Stimulated activated CD8-positive, alpha-beta memory T cell treated with anti-CD3 and anti-CD28 coated beads, Interleukin-2, amount 100 ng/mL, for 1 hour (primary cell): Measurements from ENCODE around the gene TIAL1.
"Not testable (repeated sequence)": the region's sequence is repeated elsewhere in the genome, so short reads cannot be mapped to it uniquely, and the experiment has no call there.

Source experiments
- DNase-seq, 2 donors: peaks; one replicate each; pipeline ENCODE4 v3.0.0-alpha.2; 2020; ENCODE audit warnings: low read depth in 2 of 2

The TIAL1 gene

GRCh38 chr10:119531067-119531466 is 65.7 kb downstream of the TIAL1 start:
- no peak for DNase-seq

GRCh38 chr10:119528663-119529237 is 68.0 kb downstream of the TIAL1 start:
- not testable (repeated sequence) for DNase-seq

GRCh38 chr10:119526621-119527592 is 69.9 kb downstream of the TIAL1 start:
- DNase-seq, result no peak

- no peak for DNase-seq
Measured at GRCh38 chr10:119526149-119526548, 70.6 kb downstream of the TIAL1 start.

GRCh38 chr10:119525116-119525515 is 71.6 kb downstream of the TIAL1 start:
- DNase-seq, result no peak

GRCh38 chr10:119524720-119525070 is 72.1 kb downstream of the TIAL1 start:
- DNase-seq, result no peak

- DNase-seq, result no peak
Measured at GRCh38 chr10:119523895-119524719, 72.7 kb downstream of the TIAL1 start.
